A673 (cell line): Measurements from ENCODE around the gene ELF3. TPM values are rescaled to one million over a fixed set of nuclear protein-coding genes. Genes with fewer than 3 reads are reported as not detected.
A peak's percentile ranks its signal among the peaks of the same experiment; 100 is the strongest.

Source experiments
- BruUV-seq: library from RNA; stranded (reverse); fragments of 400-500 nt; replicated peaks from 2 replicates; lab custom pipeline; 2021; lab: Mats Ljungman, UMichigan
- CTCF ChIA-PET: fragments of 300-600 bp; sonication (Branson Sonifier 250); formaldehyde crosslinking; loops from one replicate; lab custom pipeline; 2022; ENCODE audit warnings: antibody characterized with exemption; lab: Charles Lee
- POLR2A ChIA-PET: fragments of 300-600 bp; sonication (Branson Sonifier 250); formaldehyde crosslinking; loops from one replicate; lab custom pipeline; 2022; ENCODE audit warnings: antibody characterized with exemption; ENCODE audit not compliant: low non-redundant PET; lab: Charles Lee
- DNase-seq: peaks from one replicate; pipeline ENCODE4 v3.0.0-alpha.2; 2015; ENCODE audit warnings: low spot score
- H3K27ac ChIP-seq: fragments of 200-600 bp; sonication (generic); 2 replicates; pipeline ENCODE4 v1.5.1; 2016; ENCODE audit warnings: mixed run types, low read depth, mild to moderate bottlenecking, mixed read lengths, antibody characterized with exemption, low read length; ENCODE audit not compliant: poor library complexity, severe bottlenecking
- H3K27me3 ChIP-seq: fragments of 200-600 bp; sonication (generic); replicated peaks from 2 replicates; pipeline ENCODE4 v1.6.1; 2017; ENCODE audit warnings: mixed run types, low read depth, mild to moderate bottlenecking, mixed read lengths, antibody characterized with exemption, low read length; ENCODE audit not compliant: insufficient read depth, poor library complexity
- H3K36me3 ChIP-seq: fragments of 200-600 bp; sonication (generic); 2 replicates; pipeline ENCODE4 v1.6.1; 2016; ENCODE audit warnings: mixed run types, mild to moderate bottlenecking, mixed read lengths, antibody characterized with exemption, low read length; ENCODE audit not compliant: insufficient read depth, poor library complexity, severe bottlenecking
- H3K4me1 ChIP-seq: fragments of 200-600 bp; sonication (generic); 2 replicates; pipeline ENCODE4 v1.6.1; 2017; ENCODE audit warnings: mixed run types, mild to moderate bottlenecking, mixed read lengths, antibody characterized with exemption, low read length; ENCODE audit not compliant: insufficient read depth, poor library complexity, severe bottlenecking
- H3K4me3 ChIP-seq: fragments of 200-600 bp; sonication (generic); 2 replicates; pipeline ENCODE4 v1.5.1; 2016; ENCODE audit warnings: low read depth, mixed run types, mild to moderate bottlenecking, mixed read lengths, low read length; ENCODE audit not compliant: poor library complexity, severe bottlenecking
- H3K9me3 ChIP-seq: fragments of 200-600 bp; sonication (generic); 2 replicates; pipeline ENCODE4 v1.6.1; 2016; ENCODE audit warnings: mixed run types, low read depth, mild to moderate bottlenecking, mixed read lengths, antibody characterized with exemption, low read length; ENCODE audit not compliant: poor library complexity, severe bottlenecking
- EZH2 ChIP-seq: fragments of 200-600 bp; sonication (generic); IDR thresholded peaks from 2 replicates; pipeline ENCODE4 v1.6.1; 2017; ENCODE audit warnings: borderline replicate concordance, low read depth, mild to moderate bottlenecking, mixed read lengths, antibody characterized with exemption, low read length; ENCODE audit not compliant: poor library complexity, severe bottlenecking
- intact Hi-C: fragments of 100-400 bp; cut with micrococcal nuclease; formaldehyde crosslinking; loops from one replicate; pipeline ENCODE4 v1.10.0; 2022; ENCODE audit not compliant: unreplicated experiment
- total RNA-seq: library from RNA; stranded (reverse); gene quantifications from 2 replicates; pipeline ENCODE4 v1.2.3, GENCODE V29; 2021
- TF ChIP-seq, protein P1 (sequence below): fragments of 300-800, 200-600 bp; sonication (generic); conservative IDR thresholded peaks from 2 replicates; pipeline ENCODE4 v1.5.1; 2017; ENCODE audit warnings: low read depth, mild to moderate bottlenecking, antibody characterized with exemption, low read length, moderate library complexity, mixed read lengths

ELF3 gene
- total RNA-seq, 1 experiment from 2014 or later = 0.56 TPM

DNA sequence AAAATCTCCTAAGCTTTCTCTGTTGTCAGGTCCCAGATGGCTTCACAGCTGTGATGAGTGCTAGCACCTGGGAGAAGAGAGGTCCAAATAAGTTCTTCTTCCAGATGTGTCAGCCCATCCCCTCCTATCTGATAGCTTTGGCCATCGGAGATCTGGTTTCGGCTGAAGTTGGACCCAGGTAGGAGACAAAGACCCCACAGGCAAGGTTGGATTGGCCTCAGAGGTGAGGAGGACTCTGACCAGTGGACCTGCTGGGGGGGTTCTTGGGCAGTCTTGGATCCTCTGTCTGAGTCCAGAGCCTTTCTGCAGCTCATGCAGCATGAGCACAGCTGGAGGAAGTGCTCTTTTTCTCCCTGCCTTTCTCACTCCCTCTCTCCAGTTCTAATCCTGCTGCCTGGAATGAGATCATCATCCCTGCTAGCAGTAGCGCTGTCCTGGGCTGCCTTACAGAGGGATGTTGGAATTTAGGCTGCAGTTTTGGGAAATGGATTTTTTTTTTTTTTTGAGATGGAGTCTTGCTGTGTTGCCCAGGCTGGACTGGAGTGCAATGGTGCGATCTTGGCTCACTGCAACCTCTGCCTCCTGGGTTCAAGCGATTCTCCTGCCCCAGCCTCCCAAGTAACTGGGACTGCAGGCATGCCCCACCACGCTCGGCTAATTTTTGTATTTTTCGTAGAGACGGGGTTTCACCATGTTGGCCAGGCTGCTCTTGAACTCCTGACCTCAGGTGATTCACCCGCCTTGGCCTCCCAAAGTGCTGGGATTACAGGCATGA lies 20.8 kb upstream of the ELF3 start:
- peaks cover 19% of the 10 kb centered on the region for H3K36me3 ChIP-seq
- no peak overlapping the region for H3K4me3 ChIP-seq
- ChIA-PET POLR2A (no interaction called here), CTCF (no interaction called here)
- no TSS peak for BruUV-seq
- H3K4me1 ChIP-seq = no peaks in the 10 kb centered on the region
- no peaks in the 10 kb centered on the region for H3K27me3 ChIP-seq
- H3K9me3 ChIP-seq = no peaks in the 10 kb centered on the region
- no peak overlapping the region for H3K27ac ChIP-seq
- no peak for DNase-seq
- intact Hi-C loops = no loop called here
- TF ChIP-seq, protein P1, sequence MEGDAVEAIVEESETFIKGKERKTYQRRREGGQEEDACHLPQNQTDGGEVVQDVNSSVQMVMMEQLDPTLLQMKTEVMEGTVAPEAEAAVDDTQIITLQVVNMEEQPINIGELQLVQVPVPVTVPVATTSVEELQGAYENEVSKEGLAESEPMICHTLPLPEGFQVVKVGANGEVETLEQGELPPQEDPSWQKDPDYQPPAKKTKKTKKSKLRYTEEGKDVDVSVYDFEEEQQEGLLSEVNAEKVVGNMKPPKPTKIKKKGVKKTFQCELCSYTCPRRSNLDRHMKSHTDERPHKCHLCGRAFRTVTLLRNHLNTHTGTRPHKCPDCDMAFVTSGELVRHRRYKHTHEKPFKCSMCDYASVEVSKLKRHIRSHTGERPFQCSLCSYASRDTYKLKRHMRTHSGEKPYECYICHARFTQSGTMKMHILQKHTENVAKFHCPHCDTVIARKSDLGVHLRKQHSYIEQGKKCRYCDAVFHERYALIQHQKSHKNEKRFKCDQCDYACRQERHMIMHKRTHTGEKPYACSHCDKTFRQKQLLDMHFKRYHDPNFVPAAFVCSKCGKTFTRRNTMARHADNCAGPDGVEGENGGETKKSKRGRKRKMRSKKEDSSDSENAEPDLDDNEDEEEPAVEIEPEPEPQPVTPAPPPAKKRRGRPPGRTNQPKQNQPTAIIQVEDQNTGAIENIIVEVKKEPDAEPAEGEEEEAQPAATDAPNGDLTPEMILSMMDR = no peak
- no peak for TF ChIP-seq EZH2

DNA sequence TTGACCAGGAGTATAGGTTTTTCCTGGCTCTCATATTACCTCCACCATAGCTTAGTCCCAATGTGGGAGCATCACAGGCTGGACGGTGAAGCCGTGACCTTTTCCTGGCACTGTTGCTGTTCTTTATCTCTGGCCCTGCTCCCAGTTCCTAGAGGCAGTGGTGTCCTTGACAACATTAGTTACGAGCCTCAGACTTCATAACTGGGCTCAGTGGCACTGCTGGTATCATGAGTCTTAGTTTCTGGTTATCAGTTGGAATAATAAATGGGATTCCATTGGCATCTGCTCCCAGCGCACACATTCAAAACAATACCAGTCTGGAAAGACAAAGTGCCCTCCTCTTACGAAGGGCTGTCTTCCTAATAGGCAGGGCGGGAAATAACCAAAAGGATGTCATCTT lies 20.0 kb upstream of the ELF3 start:
- CTCF ChIA-PET = no interaction called here

DNA sequence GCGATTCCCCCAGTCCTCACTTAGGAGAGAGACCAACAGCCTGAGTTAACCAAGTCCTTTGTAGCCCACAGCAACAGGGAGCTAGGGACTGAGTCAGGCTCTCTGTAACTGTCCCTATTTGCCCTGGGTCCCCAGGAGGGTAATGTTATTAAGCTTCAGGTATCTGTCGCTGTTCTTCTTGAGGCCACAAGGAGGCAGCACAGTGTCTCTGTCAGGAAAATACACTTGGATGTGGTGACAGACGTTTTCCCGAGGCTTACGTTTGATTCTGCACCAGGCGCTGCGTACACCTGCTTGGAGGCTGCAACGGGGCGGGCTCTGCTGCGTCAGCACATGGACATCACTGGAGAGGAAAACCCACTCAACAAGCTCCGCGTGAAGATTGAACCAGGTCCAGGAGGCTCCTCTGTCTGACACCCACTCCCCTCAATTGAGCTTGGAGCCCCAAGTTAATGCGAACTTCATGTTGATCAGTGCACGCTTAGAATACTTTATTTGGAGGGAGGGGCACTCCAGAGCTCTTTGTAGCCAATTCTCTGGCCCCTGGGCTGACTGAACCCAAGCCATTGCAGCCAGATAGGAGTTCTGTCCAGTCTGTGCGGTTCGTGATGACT lies 10.7 kb upstream of the ELF3 start:
- Histone ChIP-seq H3K27me3 (no peaks in the 10 kb centered on the region), H3K27ac (no peak overlapping the region), H3K36me3 (peaks cover 42% of the 10 kb centered on the region), H3K9me3 (no peaks in the 10 kb centered on the region), H3K4me1 (no peaks in the 10 kb centered on the region), H3K4me3 (no peak overlapping the region)
- CTCF ChIA-PET = interaction anchor here (0.6 to 1.3 kb wide), 8 partner anchors 13 to 475 kb away, joined by 3 to 7 read pairs (median 4); no protein-coding TSS in a partner anchor
- intact Hi-C loops = no loop called here
- no TSS peak for BruUV-seq
- TF ChIP-seq, protein P1 = peak; percentile 82
- no peak for TF ChIP-seq EZH2
- peak; percentile 70 for DNase-seq
- POLR2A ChIA-PET = interaction anchor here (0.6 kb wide), 1 partner anchor 903 kb away, joined by 3 read pairs; no protein-coding TSS in a partner anchor

More for the DNA sequence above, 20.0 kb upstream of the ELF3 start:
- no peaks in the 10 kb centered on the region for H3K27me3 ChIP-seq
- no peak overlapping the region for H3K4me3 ChIP-seq
- no TSS peak for BruUV-seq
- H3K4me1 ChIP-seq = no peaks in the 10 kb centered on the region
- no peak for TF ChIP-seq EZH2
- TF ChIP-seq, protein P1 = no peak
- intact Hi-C loops = no loop called here
- POLR2A ChIA-PET = no interaction called here
- H3K27ac ChIP-seq = no peak overlapping the region
- H3K36me3 ChIP-seq = peaks cover 19% of the 10 kb centered on the region
- H3K9me3 ChIP-seq = no peaks in the 10 kb centered on the region
- DNase-seq = no peak
